MM.1S (cell line): ENCODE results near the gene CHAF1A.

Experiments used
- DNase-seq: peaks from one replicate; pipeline ENCODE4 v3.0.0-alpha.2; 2015
- H2AFZ ChIP-seq: fragments of 300-600 bp; sonication (generic); 2 replicates; pipeline ENCODE4 v1.6.0; 2016; ENCODE audit warnings: antibody characterized with exemption, low read length
- H3F3A ChIP-seq: fragments of 300-600 bp; sonication (generic); 2 replicates; pipeline ENCODE4 v1.6.1; 2016; ENCODE audit warnings: mild to moderate bottlenecking, antibody characterized with exemption, low read length, moderate library complexity, mixed read lengths; ENCODE audit not compliant: insufficient read depth
- H3K27ac ChIP-seq: fragments of 300-600 bp; sonication (generic); 2 replicates; pipeline ENCODE4 v1.5.1; 2016; ENCODE audit warnings: mild to moderate bottlenecking, low read length
- H3K27me3 ChIP-seq: fragments of 300-600 bp; sonication (generic); replicated peaks from 2 replicates; pipeline ENCODE4 v1.6.0; 2016; ENCODE audit warnings: low read length; ENCODE audit not compliant: insufficient read depth
- H3K36me3 ChIP-seq: fragments of 300-600 bp; sonication (generic); replicated peaks from 2 replicates; pipeline ENCODE4 v1.6.1; 2016; ENCODE audit warnings: mild to moderate bottlenecking, low read length, mixed read lengths; ENCODE audit not compliant: insufficient read depth
- H3K4me1 ChIP-seq: fragments of 300-600 bp; sonication (generic); 2 replicates; pipeline ENCODE4 v1.6.1; 2016; ENCODE audit warnings: low read length, mixed read lengths
- H3K4me2 ChIP-seq: fragments of 300-600 bp; sonication (generic); 2 replicates; pipeline ENCODE4 v1.6.0; 2016; ENCODE audit warnings: low read depth, low read length
- H3K4me3 ChIP-seq: fragments of 300-600 bp; sonication (generic); 2 replicates; pipeline ENCODE4 v1.5.1; 2016; ENCODE audit warnings: low read length, mixed read lengths
- H3K79me2 ChIP-seq: fragments of 300-600 bp; sonication (generic); 2 replicates; pipeline ENCODE4 v1.6.1; 2016; ENCODE audit warnings: mixed run types, low read length, mixed read lengths
- H3K9ac ChIP-seq: fragments of 300-600 bp; sonication (generic); 2 replicates; pipeline ENCODE4 v1.6.1; 2016; ENCODE audit warnings: low read length, mixed read lengths
- H3K9me2 ChIP-seq: fragments of 300-600 bp; sonication (generic); replicated peaks from 2 replicates; pipeline ENCODE4 v1.6.1; 2016; ENCODE audit warnings: mild to moderate bottlenecking, low read length, mixed read lengths; ENCODE audit not compliant: insufficient read depth
- H3K9me3 ChIP-seq: fragments of 300-600 bp; sonication (generic); replicated peaks from 2 replicates; pipeline ENCODE4 v1.6.1; 2016; ENCODE audit warnings: mild to moderate bottlenecking, low read length, mixed read lengths; ENCODE audit not compliant: insufficient read depth
- H4K20me1 ChIP-seq: fragments of 300-600 bp; sonication (generic); 2 replicates; pipeline ENCODE4 v1.6.1; 2016; ENCODE audit warnings: mild to moderate bottlenecking, low read length, moderate library complexity, mixed read lengths; ENCODE audit not compliant: insufficient read depth
- EZH2 ChIP-seq: fragments of 300-600 bp; sonication (generic); optimal IDR thresholded peaks from 2 replicates; pipeline ENCODE3; 2017; ENCODE audit warnings: low read depth, mild to moderate bottlenecking, antibody characterized with exemption, low read length, mixed read lengths
- EZH2phosphoT487 ChIP-seq: fragments of 300-600 bp; sonication (generic); IDR thresholded peaks from 2 replicates; pipeline ENCODE4 v1.6.1; 2018; ENCODE audit warnings: antibody characterized with exemption, low read length
- TF ChIP-seq, protein P1 (sequence below): fragments of 300-600 bp; sonication (generic); IDR thresholded peaks from 2 replicates; pipeline ENCODE4 v1.5.1; 2016; ENCODE audit warnings: antibody characterized with exemption, low read length, mixed read lengths

Gene CHAF1A

DNA sequence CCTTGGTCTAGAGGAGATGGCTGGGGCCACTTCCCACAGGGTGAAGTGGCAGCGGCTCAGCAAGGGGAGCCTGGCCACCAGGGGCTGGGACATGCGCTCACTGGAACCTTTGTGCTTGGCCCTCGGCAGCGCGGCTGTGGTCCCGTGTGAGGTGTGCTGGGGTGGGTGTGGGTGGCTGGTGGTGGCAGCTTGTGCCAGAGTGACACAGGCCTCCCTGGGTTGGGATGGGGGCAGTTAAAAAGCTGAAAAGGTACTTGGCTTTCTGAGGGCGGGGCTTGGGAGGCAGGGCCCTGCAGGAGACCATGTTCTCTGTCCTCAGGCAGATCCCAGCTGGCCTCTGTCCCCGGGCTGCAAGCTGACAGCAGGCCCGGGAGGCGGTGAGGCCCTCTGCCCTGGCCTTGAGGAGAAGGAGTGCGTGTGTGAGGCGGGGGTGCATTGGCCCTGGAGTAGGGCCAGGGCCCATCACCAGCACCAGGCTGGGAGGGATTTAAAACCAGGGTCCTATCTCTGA is 41.7 kb upstream of the CHAF1A start:
- Histone ChIP-seq H3K36me3 (0 out of 2 replicates have a peak, but pooled peaks cover 4% of the 10 kb centered on the region), H4K20me1 (no peaks in the 10 kb centered on the region), H3K27ac (no peak overlapping the region), H2AFZ (no peak overlapping the region), H3K9ac (no peak overlapping the region), H3F3A (no peaks in the 10 kb centered on the region; the same call in 1 of the 2 replicates), H3K79me2 (no peaks in the 10 kb centered on the region), H3K4me2 (no peak overlapping the region), H3K9me2 (no peaks in the 10 kb centered on the region), H3K4me1 (no peaks in the 10 kb centered on the region), H3K4me3 (no peak overlapping the region), H3K27me3 (no peaks in the 10 kb centered on the region), H3K9me3 (no peaks in the 10 kb centered on the region)
- TF ChIP-seq EZH2 (no peak), EZH2phosphoT487 (no peak)
- TF ChIP-seq, protein P1, sequence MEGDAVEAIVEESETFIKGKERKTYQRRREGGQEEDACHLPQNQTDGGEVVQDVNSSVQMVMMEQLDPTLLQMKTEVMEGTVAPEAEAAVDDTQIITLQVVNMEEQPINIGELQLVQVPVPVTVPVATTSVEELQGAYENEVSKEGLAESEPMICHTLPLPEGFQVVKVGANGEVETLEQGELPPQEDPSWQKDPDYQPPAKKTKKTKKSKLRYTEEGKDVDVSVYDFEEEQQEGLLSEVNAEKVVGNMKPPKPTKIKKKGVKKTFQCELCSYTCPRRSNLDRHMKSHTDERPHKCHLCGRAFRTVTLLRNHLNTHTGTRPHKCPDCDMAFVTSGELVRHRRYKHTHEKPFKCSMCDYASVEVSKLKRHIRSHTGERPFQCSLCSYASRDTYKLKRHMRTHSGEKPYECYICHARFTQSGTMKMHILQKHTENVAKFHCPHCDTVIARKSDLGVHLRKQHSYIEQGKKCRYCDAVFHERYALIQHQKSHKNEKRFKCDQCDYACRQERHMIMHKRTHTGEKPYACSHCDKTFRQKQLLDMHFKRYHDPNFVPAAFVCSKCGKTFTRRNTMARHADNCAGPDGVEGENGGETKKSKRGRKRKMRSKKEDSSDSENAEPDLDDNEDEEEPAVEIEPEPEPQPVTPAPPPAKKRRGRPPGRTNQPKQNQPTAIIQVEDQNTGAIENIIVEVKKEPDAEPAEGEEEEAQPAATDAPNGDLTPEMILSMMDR: no peak
- DNase-seq: no peak

DNA sequence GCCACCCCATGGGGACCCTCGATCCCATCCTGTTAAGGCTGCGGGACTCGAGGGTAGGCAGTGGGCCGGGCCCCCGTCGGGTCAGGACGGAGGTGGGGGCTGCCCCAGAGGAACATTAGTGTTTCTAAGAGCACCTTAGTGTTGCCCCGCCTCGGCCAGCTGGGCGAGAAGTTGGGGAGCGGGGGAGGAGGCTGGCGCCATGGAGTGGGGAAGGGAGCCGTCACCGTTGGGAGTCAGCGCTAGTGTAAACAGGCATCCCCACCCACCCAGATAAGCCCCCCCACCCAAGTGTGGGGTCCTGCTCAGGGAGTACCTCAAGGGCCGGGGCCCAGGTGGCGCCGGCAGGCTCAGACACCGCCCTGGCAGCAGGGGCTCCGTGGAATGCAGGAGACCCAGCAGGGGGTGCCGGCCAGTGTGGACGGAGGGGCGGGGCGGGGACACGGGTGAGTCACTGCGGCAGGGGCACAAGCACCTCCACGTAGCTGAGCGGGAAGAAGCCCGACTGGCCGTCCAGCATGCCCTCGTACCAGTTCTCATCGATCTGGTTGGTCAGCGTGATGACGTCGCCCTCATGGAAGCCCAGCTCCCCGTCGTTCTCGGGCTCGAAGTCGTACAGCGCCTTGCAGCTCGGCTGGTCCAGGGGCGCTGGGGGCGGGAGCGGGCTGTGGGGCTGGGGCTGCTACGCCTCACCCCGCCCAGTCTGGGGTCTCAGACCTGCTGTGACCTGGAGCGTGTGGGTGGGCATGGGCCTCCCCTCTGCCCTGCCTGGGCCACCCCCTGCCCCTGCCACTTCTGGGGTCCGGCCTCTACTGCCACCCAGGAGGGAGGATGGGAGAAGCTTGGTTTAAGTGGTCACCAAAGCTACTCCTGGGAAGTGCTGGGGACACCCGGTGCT is 41.0 kb upstream of the CHAF1A start:
- Histone ChIP-seq H3K4me2 (no peak overlapping the region), H3K36me3 (0 out of 2 replicates have a peak, but pooled peaks cover 4% of the 10 kb centered on the region), H3K27ac (no peak overlapping the region), H3K9me3 (no peaks in the 10 kb centered on the region), H3K4me3 (no peak overlapping the region), H3K79me2 (no peaks in the 10 kb centered on the region), H3K27me3 (no peaks in the 10 kb centered on the region), H3K4me1 (no peaks in the 10 kb centered on the region), H2AFZ (no peak overlapping the region), H3F3A (no peaks in the 10 kb centered on the region; the same call in 1 of the 2 replicates), H3K9ac (no peak overlapping the region), H4K20me1 (no peaks in the 10 kb centered on the region), H3K9me2 (no peaks in the 10 kb centered on the region)
- TF ChIP-seq, protein P1: no peak
- no peak for TF ChIP-seq EZH2phosphoT487
- no peak for TF ChIP-seq EZH2
- DNase-seq: no peak

DNA sequence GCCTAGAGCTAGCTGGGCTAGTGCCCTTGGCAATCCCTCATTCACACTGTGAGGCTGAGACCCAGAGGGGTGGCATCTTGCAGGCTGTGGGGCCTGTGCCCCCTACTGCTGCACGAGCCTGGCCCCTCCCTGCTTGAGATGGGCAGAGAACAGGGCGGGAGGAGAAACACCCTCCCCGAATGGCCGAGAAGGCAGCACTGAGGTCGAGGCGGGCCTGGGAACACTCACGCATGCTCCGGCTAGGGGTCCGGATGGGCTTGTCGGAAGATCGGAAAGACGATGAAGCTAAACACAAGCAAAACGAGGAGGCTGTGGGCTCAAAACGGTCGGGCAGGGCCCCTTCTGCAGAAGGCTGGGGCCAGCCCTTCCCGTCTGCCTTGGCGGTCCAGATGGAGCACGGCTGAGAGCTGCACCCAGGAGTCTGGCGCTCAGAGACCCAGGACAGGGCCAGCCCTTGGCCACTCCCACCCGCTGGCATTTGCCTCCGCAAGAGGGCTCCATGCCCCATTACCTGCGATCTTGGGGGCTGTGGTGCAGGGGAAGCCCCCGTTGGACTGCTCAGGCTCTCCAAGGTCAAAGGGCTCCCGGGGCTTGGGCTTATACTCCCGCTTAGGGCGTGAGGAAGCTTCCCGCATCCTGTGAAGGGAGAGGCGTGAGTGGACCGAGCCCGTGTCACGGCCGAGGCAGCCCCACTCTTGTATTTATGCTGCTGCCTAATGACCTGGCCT is 40.2 kb upstream of the CHAF1A start:
- Histone ChIP-seq H3K27ac (no peak overlapping the region), H4K20me1 (no peaks in the 10 kb centered on the region)
- no peak for TF ChIP-seq EZH2phosphoT487
- TF ChIP-seq, protein P1: no peak
- TF ChIP-seq EZH2: no peak

More for the DNA sequence above, 40.2 kb upstream of the CHAF1A start:
- no peak overlapping the region for H3K4me3 ChIP-seq
- H3K4me1 ChIP-seq: no peaks in the 10 kb centered on the region
- H3K9ac ChIP-seq: no peak overlapping the region
- no peak overlapping the region for H2AFZ ChIP-seq
- peaks cover 2% of the 10 kb centered on the region for H3K79me2 ChIP-seq
- no peaks in the 10 kb centered on the region for H3K9me3 ChIP-seq
- H3K9me2 ChIP-seq: no peaks in the 10 kb centered on the region
- no peaks in the 10 kb centered on the region for H3K27me3 ChIP-seq
- no peak for DNase-seq
- 0 out of 2 replicates have a peak, but pooled peaks cover 4% of the 10 kb centered on the region for H3K36me3 ChIP-seq
- H3K4me2 ChIP-seq: no peak overlapping the region
- no peaks in the 10 kb centered on the region; the same call in 1 of the 2 replicates for H3F3A ChIP-seq
